Hepatic stellate cell (primary cell): Measurements from ENCODE around the gene UBA1.
A peak's percentile ranks its signal among the peaks of the same experiment; 100 is the strongest.

Source experiments
- DNase-seq: peaks from one replicate; pipeline ENCODE4 v3.0.0; 2011; ENCODE audit warnings: low spot score

Gene UBA1

GRCh38 chrX:47169726-47170515, 23.7 kb upstream of the UBA1 start:
- DNase-seq, result no peak

- no peak for DNase-seq
Measured at GRCh38 chrX:47170861-47171692, 22.6 kb upstream of the UBA1 start.

- DNase-seq, result no peak
Measured at GRCh38 chrX:47171996-47172395, 21.6 kb upstream of the UBA1 start.

GRCh38 chrX:47172549-47172948, 21.1 kb upstream of the UBA1 start:
- DNase-seq, result no peak

- no peak for DNase-seq
Measured at GRCh38 chrX:47172971-47173792, 20.4 kb upstream of the UBA1 start.

- no peak for DNase-seq
Measured at GRCh38 chrX:47174376-47174775, 19.3 kb upstream of the UBA1 start.

GRCh38 chrX:47174846-47175587, 18.6 kb upstream of the UBA1 start:
- DNase-seq, result no peak

- no peak for DNase-seq
Measured at GRCh38 chrX:47175588-47175980, 18.0 kb upstream of the UBA1 start.

- no peak for DNase-seq
Measured at GRCh38 chrX:47176101-47176740, 17.4 kb upstream of the UBA1 start.

GRCh38 chrX:47177079-47177478, 16.6 kb upstream of the UBA1 start:
- no peak for DNase-seq

- DNase-seq, result no peak
Measured at GRCh38 chrX:47178337-47178736, 15.3 kb upstream of the UBA1 start.

GRCh38 chrX:47179221-47179927, 14.3 kb upstream of the UBA1 start:
- peak; percentile 64 for DNase-seq

- DNase-seq, result no peak
Measured at GRCh38 chrX:47179928-47180255, 13.7 kb upstream of the UBA1 start.

- no peak for DNase-seq
Measured at GRCh38 chrX:47180346-47180745, 13.3 kb upstream of the UBA1 start.

- no peak for DNase-seq
Measured at GRCh38 chrX:47181301-47181700, 12.3 kb upstream of the UBA1 start.

GRCh38 chrX:47182106-47182700, 11.4 kb upstream of the UBA1 start:
- no peak for DNase-seq

- no peak for DNase-seq
Measured at GRCh38 chrX:47184486-47184885, 9.1 kb upstream of the UBA1 start.

GRCh38 chrX:47185241-47185640, 8.4 kb upstream of the UBA1 start:
- DNase-seq, result no peak

GRCh38 chrX:47186096-47186740, 7.4 kb upstream of the UBA1 start:
- DNase-seq, result no peak
